Mammary epithelial cell (primary cell): Measurements from ENCODE around the gene KRTAP19-2.

Experiments
- CTCF ChIP-seq, 2 donors: IDR thresholded peaks in 1 of 2; conservative IDR thresholded peaks in 1 of 2; 2 replicates each; pipeline ENCODE4 v1.5.1; 2011 to 2012; ENCODE audit warnings: inconsistent platforms in 2 of 2, low read length in 2 of 2, mild to moderate bottlenecking in 2 of 2, control low read depth in 1 of 2, low read depth in 1 of 2; ENCODE audit not compliant: insufficient read depth in 1 of 2; ENCODE audit errors: extremely low read depth in 1 of 2
- EZH2 ChIP-seq: IDR thresholded peaks from 2 replicates; pipeline ENCODE4 v1.6.1; 2012; ENCODE audit warnings: low read length, inconsistent platforms, borderline replicate concordance

GRCh38 chr21:30468900-30469714 is 18.1 kb downstream of the KRTAP19-2 start:
- TF ChIP-seq CTCF (conservative IDR thresholded peaks at IDR 0.05 in 1 of 2, IDR thresholded peaks at IDR 0.05 in 1 of 2; ENCODE audit: extremely low read depth in 1 of 2, insufficient read depth in 1 of 2, low read depth in 1 of 2, low read length in 2 of 2) (no peak), EZH2 (no peak)
